Islet of Langerhans (tissue), 1 donor: ENCODE results near the gene GABRD.

Source experiments
- FAIRE-seq: peaks from one replicate; lab custom pipeline; 2011; peaks lifted over from hg19 to GRCh38; lab: Jason Lieb, UNC

The GABRD gene

DNA sequence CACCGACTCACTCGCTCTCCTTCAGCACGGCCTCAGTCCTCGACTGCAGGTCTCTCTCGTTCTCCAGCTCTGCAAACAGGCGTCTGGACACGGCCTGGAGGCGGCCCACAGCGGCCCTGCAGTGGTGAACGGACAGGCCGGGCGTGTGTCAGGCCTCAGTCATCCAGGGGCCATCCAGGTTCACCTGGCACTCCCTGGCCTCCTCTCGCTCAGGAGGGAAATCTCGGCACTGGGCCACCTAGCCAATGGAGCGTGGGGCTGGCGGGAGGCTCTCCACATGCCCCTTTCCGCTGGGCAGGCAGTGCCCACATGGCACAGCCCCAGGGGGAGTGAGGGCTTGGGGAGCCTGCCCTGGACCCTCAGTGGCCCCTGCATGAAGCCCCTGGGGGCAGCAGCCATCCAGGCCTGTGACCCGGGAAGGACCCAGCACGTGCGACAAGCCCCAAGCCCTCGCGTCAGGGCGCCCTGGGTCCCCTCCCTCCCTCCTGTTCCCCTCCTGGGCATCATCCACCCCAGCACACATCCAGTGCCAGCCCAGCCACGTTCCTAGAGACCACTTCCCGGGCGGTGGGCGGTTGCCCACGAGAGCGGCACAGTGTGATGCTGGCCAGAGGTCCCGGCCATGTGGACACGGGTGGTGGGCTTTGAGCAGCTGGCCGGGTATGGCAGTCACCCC lies 33.6 kb upstream of the GABRD start:
- FAIRE-seq: no peak

DNA sequence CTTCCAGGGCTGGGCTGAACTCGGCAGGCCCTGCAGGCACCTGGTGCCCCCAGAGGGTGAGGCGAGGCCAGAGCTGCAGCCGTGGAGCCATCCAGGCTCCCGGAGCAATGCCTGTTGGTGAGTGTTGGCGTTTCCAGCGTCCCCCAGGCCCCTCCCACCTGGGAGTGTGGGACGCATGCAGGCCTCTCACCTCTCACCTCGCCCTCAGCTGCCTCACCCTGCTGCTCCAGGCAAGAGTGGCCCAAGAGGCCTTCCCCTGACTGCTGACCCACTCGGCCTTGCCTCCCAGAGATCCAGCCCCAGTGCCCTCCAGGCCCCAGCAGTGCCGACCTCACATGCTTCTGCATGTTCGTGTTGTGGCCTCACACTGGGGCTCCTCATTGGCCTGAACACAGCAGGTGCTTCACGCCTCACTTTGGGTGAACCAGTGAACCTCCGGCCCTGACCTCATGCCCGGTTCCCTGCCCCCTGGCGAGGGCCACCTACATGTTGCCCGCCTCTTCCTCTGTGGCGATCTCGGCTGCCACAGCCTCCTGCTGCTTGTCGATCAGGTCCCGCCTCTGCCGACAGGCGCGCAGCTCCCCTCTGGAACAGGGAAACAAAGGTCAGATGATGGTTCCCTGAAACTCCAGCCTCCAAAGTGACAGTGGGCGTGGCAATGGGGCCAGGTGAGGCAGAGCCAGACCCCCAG lies 32.5 kb upstream of the GABRD start:
- no peak for FAIRE-seq

DNA sequence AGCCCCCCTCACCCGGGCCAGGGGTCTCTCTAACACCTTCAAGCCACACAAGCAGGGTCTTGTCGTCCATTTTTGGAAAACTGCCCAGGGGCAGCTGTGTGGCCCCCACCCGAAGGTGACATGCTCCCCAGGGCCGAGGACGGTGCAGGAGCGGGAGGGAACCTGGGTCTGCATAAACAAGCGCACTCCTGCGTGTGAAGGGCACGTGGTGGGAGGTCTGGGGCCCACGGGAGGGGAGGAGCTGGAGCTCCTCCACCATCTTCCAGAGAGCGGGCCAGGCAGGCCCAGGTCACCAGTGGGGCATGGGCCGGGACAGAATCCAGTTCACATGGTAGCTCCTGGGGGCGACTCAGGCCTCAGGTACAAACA lies 32.0 kb upstream of the GABRD start:
- no peak for FAIRE-seq

DNA sequence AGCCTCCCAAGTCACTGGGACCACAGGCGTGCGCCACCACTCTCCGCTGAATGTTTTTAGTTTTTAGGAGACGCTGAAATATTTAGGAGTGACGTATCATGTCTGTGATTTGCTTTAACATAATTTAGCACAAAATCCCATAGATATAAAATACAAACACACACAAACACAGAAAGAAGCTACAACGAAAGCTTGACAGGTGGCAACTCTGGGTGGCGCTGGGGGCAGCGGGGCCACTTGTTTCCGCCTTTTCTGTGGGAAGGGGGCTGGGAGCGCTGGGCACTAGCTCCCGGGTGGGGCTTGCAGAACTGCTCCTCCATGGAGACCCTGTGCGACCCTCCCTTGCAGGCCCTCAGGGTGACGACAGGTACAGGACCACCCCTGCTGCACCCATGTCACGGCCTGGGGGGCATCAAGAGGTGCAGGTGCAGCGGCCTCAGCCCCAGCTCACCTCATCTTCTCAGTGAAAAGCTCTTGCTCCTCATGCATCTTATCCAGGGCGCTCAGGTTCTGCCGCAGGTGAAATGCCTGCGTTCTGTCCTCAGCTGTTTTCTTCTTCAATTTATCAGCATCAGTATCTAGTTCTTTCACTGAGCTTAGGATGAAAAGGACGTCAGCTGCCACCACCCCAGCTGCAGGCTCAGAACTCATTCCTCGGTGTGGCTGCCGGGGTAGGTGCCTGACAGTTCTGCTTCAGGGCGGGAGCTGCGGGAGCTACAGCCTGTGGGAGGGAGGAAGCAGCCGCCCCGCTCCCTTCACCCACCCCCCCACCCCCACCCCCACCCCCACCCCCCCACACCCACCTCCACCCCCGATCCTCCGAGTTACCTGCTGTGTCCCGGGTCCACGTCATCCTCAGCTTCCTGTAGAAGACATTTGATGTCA lies 30.8 kb upstream of the GABRD start:
- no peak for FAIRE-seq

DNA sequence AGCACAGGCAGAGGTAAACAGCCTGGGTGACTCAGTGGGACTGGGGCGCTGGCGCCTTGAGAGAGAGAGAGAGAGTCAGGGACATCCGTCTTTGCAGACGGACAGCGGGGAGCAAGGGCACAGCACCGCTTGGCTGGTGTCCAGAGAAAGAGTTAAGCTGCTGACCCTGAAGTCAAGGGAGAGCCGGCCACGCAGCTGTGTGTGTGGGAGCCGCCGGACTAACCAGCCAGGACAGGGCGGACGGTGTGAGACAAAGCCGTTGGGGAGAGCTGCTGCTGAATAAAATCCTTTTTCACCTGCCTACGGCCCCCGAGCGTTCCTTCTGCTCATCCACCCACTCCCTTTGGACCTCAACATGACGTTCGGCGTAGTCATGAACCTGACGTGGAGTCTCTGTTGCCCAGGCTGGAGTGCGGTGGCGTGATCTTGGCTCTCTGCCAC lies 30.0 kb upstream of the GABRD start:
- no peak for FAIRE-seq

DNA sequence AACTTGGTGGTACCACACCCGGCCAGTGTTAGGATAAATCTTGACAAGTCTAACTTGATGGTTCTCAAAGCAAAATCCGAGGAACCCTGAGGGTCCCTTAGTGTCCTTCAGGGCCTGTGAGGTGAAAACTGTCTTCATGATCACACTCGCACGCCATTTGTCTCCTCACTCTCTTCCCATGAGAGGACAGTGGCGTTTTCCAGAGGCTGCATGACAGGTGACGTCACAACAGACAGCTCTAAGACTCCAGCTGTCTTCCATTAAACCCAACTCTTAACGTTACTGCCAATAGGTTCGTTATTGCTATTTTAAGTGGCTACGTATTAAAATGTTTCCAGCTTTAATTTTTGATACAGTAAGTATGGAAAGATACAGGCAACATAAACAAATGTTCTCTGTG lies 29.4 kb upstream of the GABRD start:
- FAIRE-seq: no peak

DNA sequence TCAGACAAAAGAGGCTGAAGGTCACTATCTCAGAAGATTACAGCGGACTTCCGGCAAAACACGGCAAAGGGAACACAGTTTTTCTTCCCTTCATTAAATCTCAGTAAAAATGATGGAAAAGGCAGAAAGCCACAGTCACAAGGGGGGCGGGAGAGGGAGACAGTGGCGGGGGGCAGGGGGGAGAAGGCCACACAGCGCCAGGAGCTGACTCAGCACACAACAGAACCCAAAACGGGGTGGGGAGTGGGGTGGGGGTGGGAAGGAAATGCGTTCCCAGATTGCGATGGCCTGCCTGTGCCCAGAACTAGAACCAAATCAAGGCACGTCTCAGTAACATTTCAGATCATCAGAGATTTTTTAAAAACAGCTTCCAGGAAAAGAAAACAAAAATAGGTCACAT lies 28.9 kb upstream of the GABRD start:
- FAIRE-seq: no peak

DNA sequence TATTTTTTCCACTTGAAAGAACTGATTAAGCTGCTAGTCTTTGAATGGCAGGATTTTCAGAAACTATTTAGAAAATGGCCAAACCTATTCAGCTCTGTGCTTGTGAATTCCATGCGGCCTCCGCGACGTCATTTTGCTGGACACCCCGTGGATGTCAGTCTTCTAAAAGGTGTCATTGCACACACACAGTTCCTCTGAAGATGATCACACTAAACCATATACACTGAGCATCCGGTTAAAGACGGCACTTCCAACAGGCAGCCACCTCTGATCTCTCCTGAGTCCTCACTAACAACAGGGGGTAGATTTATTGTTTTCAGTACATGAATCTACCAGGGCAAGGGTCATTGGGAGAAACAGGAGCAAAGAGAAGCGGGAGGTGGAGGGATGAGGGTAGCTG lies 24.6 kb upstream of the GABRD start:
- no peak for FAIRE-seq

DNA sequence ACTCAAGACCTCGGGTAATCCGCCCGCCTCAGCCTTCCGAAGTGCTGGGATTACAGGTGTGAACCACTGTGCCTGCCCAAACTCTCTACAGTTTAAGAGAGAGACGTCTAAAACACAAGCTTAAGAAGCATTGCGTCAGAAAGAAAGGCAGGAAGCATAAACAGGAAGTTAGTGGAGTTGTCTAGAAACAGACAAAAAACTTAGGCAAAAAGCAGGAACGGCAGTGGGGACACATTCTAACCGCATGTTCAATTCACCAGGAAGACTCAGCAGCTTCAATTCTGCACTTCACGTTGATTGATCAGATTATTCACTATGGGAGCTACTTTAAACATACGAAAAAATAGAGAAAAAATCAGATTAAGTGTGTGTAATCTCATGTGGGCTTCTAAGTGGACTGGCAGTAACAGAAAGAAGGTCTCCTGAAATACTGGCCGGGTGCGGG lies 22.9 kb upstream of the GABRD start:
- FAIRE-seq: no peak

DNA sequence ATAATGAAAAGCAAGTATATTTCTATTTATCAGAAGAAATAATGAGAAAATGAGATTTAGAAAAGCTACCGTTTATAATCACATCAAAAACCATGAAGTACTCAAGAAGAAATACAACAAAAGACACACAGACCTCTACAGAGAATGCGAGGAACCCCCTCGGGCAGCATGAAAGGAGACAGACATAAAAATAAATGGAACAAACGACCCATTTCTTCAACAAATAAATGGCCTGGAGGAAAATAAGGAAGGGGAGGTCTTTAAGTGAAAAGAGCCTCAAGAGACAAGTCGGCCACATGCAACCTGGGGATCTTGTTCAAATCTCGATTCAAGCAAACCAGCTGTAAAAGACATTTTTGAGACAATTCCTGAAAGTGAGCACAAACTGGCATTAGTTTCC lies 21.6 kb upstream of the GABRD start:
- no peak for FAIRE-seq

DNA sequence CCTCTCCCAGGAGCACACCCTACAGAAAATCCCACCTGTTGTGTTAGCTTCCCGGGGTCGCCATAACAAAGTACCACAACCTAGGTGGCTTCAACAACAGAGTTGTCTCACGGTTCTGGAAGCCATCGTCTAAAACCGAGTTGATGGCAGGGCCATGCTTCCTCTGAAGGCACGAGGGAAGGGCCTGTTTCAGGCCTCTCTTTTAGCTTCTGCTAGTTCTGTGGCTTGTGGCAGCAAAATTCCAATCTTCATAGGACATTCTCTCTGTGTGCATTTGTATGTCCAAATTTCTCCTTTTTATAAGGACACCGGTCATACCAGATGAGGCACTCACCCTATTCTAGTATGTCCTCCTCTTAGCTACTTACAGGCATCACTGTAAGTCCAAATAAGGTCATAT lies 18.7 kb upstream of the GABRD start:
- FAIRE-seq: no peak

DNA sequence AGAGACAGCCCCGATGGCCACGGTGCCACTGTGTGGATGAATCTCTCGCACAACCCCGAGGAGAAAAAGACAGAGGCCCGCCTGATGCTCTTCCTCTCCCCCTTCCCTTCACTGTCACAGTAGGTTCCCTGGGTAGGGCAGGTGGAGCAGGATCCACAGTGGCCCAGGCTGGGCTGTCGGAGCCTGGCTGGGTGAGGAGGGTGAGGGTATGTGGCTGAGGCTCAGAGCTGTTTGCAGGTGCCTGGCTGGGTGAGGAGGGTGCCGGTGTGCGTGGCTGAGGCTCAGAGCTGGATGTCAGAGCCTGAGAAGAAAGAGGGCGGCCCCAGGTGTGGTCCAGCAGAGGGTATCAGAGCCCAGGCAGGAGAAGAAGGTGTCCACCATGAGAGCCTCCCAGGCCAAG lies 18.3 kb upstream of the GABRD start:
- no peak for FAIRE-seq

DNA sequence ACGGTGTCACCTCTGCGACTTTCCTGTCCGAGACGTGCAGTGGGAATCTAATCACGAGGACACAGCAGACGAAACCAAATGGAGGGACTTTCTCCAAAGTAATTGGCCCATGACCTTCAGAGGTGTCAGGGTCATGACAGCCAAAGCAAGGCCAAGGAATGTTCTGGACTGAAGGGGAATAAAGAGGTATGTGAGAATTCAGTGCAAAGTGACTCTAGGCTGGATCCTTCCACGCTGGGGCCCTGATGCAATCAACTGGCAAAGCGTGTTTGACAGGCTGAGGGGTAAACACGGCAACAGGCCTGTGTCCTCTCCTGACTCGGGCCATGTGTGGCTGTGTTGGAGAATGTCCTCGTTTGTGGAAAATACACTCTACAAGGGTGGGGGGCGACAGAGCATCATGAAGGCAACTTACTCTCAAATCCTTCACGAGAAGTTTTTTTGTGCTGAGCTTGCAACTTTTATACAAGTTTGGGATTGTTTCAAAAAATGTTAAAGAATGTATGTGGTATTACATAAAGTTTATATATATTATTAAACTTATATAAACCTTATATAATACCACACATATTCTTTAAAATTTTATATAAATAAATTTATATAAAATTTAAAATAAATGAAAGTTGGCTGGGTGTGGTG lies 17.3 kb upstream of the GABRD start:
- FAIRE-seq: no peak

DNA sequence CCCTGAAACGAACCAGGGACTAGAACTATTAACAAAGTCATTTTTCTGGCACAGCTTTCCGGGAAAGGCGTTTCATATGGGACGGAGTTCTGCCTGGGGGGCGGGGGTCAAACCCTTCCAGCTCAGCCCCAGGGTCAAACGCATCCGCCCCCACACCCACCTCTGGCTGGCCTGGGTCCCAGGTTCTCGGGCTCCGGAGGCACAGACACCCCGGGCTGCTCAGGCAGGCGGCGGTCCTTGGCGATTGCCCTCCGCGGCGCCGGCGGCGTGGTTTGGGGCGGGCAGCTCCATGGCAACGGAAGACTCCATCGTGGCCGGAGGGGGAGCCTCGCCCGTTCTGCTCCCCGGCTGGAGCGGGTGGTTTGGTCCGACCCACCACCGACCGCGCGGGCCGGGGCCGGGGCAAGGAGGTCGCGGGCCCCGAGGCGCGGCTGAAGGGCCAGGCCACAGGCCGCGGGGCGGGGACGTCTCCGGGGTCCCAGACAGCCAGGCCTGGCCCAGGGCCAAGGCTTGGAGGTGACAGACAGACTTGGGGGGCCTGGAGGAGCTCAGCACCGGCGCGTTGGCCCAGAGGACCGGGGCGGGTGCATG lies 15.5 kb upstream of the GABRD start, which contains the start of gene CFAP74:
Gene CFAP74 (minus strand): TSS at position 246 of the 591 bp plus-strand sequence. CDS start 12,830 bp downstream, outside the sequence.
- FAIRE-seq: no peak

DNA sequence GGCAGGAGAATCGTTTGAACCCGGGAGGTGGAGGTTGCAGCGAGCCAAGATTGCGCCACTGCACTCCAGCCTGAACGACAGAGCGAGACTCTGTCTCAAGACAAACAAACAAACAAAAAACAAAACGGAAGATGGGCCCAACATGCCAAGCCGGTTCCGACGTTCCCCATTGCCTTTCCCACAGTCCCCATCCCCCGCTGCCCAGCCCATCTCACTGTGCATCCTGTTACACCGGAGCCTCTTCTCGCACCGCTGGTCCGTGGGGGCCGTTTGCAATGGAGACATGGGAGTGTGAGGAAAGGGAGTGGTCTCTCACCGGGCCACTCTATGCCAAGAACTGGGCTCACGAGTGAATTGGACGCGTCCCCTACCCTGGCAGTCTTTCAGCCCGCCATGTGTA lies 14.3 kb upstream of the GABRD start:
- FAIRE-seq: no peak

DNA sequence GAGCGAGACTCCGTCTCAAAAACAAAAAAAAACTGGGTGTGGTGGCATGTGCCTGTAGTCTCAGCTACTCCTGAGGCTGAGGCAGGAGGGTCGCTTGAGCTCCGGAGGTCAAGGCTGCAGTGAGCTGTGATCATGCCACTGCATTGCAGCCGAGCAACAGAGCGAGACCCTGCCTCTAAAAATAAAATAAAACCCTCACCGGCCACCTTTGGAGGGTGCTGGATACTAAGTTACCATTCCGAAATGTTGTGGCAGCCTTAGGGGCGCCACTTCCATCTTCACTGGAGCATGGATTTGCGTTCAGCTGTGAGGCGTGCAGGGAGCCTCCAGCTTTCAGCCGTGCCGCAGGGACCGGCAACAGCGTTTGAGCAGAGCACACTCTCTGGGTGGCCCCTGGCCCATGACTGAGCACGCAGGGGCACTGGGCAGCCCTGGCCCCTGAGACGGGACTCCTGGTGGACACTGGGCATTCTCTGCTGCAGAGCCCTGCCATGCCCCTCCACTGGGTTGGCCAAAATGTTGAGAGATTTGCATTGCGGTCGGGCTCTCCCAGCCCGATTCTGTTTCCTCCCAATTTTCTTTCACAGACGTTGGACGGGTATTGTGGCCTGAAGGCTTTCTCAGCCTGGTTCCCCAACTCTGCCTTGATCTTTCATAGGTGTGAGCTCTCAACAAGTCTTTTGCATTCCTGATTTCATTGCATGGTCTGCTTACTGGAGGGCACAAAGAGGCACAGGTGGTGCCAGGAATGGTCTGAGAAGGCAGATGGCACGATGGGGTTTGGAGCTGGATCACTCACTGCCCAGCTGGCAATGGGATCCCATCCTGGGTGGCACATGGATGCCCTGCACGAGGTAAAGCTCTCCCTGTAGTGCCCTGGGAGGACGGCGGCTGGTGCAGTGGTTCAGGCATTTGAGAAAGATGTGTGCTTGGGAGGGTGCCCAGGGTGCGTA lies 9.8 kb upstream of the GABRD start:
- FAIRE-seq: no peak

DNA sequence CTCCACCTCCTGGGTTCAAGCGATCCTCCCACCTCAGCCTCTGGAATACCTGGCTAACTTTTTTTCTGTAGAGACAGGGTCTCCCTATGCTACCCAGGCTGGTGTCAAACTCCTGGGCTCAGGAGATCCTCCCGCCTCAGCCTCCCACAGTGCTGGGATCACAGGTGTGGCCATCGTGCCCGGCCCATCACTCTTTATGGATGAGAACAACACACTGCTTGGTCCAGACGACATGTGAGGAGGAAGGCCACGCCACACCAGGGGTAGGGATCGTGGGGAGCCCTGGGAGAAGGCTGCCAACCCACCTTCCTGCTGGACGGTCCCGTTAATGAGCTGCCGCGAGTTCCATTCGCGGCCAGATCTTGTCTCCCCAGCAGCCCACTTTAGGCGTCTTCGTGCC lies 5.0 kb upstream of the GABRD start:
- FAIRE-seq: no peak

DNA sequence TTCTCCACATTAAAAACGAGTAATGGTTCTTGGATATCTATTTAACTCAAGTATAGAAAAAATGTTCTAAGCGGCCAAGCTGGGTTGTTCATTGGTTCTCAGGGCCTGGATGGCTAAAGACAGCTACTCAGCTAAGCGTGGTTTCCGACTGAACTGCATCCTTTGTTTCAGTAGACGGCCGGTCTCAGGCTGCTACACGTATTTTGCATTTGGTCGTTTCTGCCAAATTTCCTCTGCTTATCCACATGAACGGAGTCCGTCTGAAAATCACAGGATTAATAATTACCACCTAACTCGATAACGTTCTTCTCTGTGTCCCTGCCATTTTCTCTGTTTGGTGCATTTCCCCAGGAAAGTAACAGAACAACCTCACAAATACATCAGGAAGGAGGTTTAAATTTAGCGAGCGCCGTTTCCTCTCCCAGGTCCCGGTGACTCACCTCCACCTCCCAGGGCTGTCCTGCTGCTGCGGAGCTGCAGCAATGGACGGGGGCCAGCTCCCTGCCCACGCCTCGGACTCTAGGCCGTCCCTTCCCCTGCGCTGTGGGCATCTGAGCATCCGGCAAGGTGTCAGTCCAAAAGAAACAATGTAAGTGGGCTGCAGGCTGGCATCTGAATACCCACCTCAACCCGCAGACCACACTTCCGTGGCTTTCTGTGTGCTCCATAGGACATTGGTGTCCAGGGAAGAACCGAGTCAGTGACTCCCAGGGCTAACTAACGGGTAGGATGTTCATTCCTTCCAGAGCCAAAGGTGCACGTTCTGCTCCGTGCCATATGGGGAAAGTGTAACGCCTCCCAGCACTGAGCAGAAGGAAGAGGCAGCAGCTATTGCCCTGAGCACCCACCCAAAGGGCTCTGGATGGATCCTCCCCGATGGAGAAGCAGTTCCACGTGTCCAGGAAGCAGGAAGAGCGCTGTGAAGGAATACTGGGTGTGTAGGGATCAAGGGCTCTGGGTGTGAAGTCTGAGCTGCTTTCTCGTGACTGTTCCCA lies 4.1 kb upstream of the GABRD start:
- no peak for FAIRE-seq

DNA sequence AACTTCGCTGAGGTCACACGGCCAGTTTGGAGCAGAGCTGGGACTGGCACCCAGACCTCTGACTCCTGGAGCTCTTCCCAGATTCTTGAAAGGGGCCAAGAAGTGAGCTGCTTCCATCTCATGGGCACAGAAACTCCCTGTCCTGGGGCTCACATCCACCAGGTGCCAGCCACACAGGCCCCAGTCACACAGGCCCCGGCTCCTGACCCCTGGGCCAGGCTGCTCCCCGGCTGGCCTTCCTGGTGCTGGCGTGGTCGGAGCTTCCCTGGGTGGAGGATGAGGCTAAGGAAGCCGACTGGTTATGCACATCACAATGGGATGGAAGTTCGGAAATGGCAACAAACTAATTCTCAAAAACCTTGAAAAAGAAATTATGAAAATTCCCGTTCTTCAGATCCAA lies 3.0 kb upstream of the GABRD start:
- FAIRE-seq: no peak
